GM10847 (cell line): ENCODE results near the gene TMEM132D.

Experiments
- POLR2A ChIP-seq: IDR thresholded peaks from 2 replicates; pipeline ENCODE4 v1.6.1; 2011; ENCODE audit not compliant: insufficient read length; ENCODE audit errors: extremely low read depth

TMEM132D gene

GRCh38 chr12:129675496-129675895 is 228.3 kb downstream of the TMEM132D start:
- no peak for TF ChIP-seq POLR2A

GRCh38 chr12:129673806-129674205 is 230.0 kb downstream of the TMEM132D start:
- no peak for TF ChIP-seq POLR2A

GRCh38 chr12:129672110-129672509 is 231.7 kb downstream of the TMEM132D start:
- TF ChIP-seq POLR2A: no peak

- TF ChIP-seq POLR2A: no peak
These were observed 233.4 kb downstream of the TMEM132D start for GRCh38 chr12:129670256-129670920.

- no peak for TF ChIP-seq POLR2A
These were observed 238.4 kb downstream of the TMEM132D start for GRCh38 chr12:129665414-129665813.

- TF ChIP-seq POLR2A: no peak
These were observed 241.6 kb downstream of the TMEM132D start for GRCh38 chr12:129662234-129662633.

- no peak for TF ChIP-seq POLR2A
These were observed 242.9 kb downstream of the TMEM132D start for GRCh38 chr12:129660946-129661345.

GRCh38 chr12:129659961-129660622 is 243.7 kb downstream of the TMEM132D start:
- TF ChIP-seq POLR2A: no peak

GRCh38 chr12:129657179-129657578 is 246.6 kb downstream of the TMEM132D start:
- no peak for TF ChIP-seq POLR2A

- no peak for TF ChIP-seq POLR2A
These were observed 251.9 kb downstream of the TMEM132D start for GRCh38 chr12:129651951-129652350.

- TF ChIP-seq POLR2A: no peak
These were observed 261.9 kb downstream of the TMEM132D start for GRCh38 chr12:129641926-129642325.

- no peak for TF ChIP-seq POLR2A
These were observed 268.7 kb downstream of the TMEM132D start for GRCh38 chr12:129635021-129635685.

GRCh38 chr12:129631316-129631715 is 272.5 kb downstream of the TMEM132D start:
- TF ChIP-seq POLR2A: no peak

GRCh38 chr12:129629901-129630300 is 273.9 kb downstream of the TMEM132D start:
- no peak for TF ChIP-seq POLR2A

GRCh38 chr12:129622566-129622965 is 281.3 kb downstream of the TMEM132D start:
- no peak for TF ChIP-seq POLR2A

- no peak for TF ChIP-seq POLR2A
These were observed 284.6 kb downstream of the TMEM132D start for GRCh38 chr12:129619271-129619670.
